ENCODE measurements around the gene SHROOM1.

GRCh38 chr5:132876020-132876759 is 45.7 kb upstream of the SHROOM1 start:
- no peak for TF ChIP-seq CTCF (IDR thresholded peaks at IDR 0.05; ENCODE audit: control extremely low read depth in 1 of 3, insufficient read depth in 1 of 3, low read depth in 1 of 3, low read length in 3 of 3)
- TF ChIP-seq EZH2 (IDR thresholded peaks at IDR 0.05; ENCODE audit: low read depth, low read length, severe bottlenecking), result no peak
- no peak for TF ChIP-seq POLR2AphosphoS5 (IDR thresholded peaks at IDR 0.05; ENCODE audit: low read depth, low read length)

All from H1 (cell line).